ENCODE measurements around the gene NT5E.

Gene NT5E

GRCh38 chr6:85459224-85459901 is 9.5 kb downstream of the NT5E start:
- no peaks in the 10 kb centered on the region for H3F3A ChIP-seq (ENCODE audit: insufficient read depth, low read length)
- no peak overlapping the region for H2AFZ ChIP-seq (ENCODE audit: low read length)
- H3K36me3 ChIP-seq (ENCODE audit: insufficient read depth, low read length), result no peaks in the 10 kb centered on the region
- H3K4me1 ChIP-seq (ENCODE audit: insufficient read depth, low read length, severe bottlenecking), result no peaks in the 10 kb centered on the region
- no peak overlapping the region for H3K4me2 ChIP-seq (ENCODE audit: low read length)
- no peak overlapping the region for H3K4me3 ChIP-seq (ENCODE audit: low read depth, low read length, poor library complexity, severe bottlenecking)
- no peak for TF ChIP-seq EZH2 (IDR thresholded peaks at IDR 0.05; ENCODE audit: borderline replicate concordance, low read length)
- no peak for TF ChIP-seq CTCF (IDR thresholded peaks at IDR 0.05; ENCODE audit: low read length)
- H3K9me2 ChIP-seq (ENCODE audit: low read depth, low read length), result no peaks in the 10 kb centered on the region
- H3K9ac ChIP-seq (ENCODE audit: low read length), result no peak overlapping the region
- no peaks in the 10 kb centered on the region for H3K9me3 ChIP-seq (ENCODE audit: low read length)
- no peaks in the 10 kb centered on the region for H3K79me2 ChIP-seq (ENCODE audit: insufficient read depth, low read length)
- no peaks in the 10 kb centered on the region for H4K20me1 ChIP-seq (ENCODE audit: insufficient read depth, low read length)
- H3K27ac ChIP-seq (ENCODE audit: low read depth, low read length, poor library complexity, severe bottlenecking), result no peak overlapping the region
- no peaks in the 10 kb centered on the region for H3K27me3 ChIP-seq (ENCODE audit: insufficient read depth, low read length)

GRCh38 chr6:85460154-85460920 is 10.5 kb downstream of the NT5E start:
- H3K9ac ChIP-seq (ENCODE audit: low read length), result no peak overlapping the region

More at GRCh38 chr6:85460154-85460920, 10.5 kb downstream of the NT5E start:
- Histone ChIP-seq H3K36me3 (ENCODE audit: insufficient read depth, low read length) (no peaks in the 10 kb centered on the region), H3K4me1 (ENCODE audit: insufficient read depth, low read length, severe bottlenecking) (no peaks in the 10 kb centered on the region), H3K27ac (ENCODE audit: low read depth, low read length, poor library complexity, severe bottlenecking) (no peak overlapping the region), H4K20me1 (ENCODE audit: insufficient read depth, low read length) (no peaks in the 10 kb centered on the region), H3F3A (ENCODE audit: insufficient read depth, low read length) (no peaks in the 10 kb centered on the region), H3K4me3 (ENCODE audit: low read depth, low read length, poor library complexity, severe bottlenecking) (no peak overlapping the region), H3K9me2 (ENCODE audit: low read depth, low read length) (no peaks in the 10 kb centered on the region), H3K27me3 (ENCODE audit: insufficient read depth, low read length) (no peaks in the 10 kb centered on the region), H3K9me3 (ENCODE audit: low read length) (no peaks in the 10 kb centered on the region), H2AFZ (ENCODE audit: low read length) (no peak overlapping the region), H3K79me2 (ENCODE audit: insufficient read depth, low read length) (no peaks in the 10 kb centered on the region), H3K4me2 (ENCODE audit: low read length) (no peak overlapping the region)
- no peak for TF ChIP-seq EZH2 (IDR thresholded peaks at IDR 0.05; ENCODE audit: borderline replicate concordance, low read length)
- no peak for TF ChIP-seq CTCF (IDR thresholded peaks at IDR 0.05; ENCODE audit: low read length)

Data from OCI-LY1 (cell line).